ENCODE results near the gene RNF5.

DNA sequence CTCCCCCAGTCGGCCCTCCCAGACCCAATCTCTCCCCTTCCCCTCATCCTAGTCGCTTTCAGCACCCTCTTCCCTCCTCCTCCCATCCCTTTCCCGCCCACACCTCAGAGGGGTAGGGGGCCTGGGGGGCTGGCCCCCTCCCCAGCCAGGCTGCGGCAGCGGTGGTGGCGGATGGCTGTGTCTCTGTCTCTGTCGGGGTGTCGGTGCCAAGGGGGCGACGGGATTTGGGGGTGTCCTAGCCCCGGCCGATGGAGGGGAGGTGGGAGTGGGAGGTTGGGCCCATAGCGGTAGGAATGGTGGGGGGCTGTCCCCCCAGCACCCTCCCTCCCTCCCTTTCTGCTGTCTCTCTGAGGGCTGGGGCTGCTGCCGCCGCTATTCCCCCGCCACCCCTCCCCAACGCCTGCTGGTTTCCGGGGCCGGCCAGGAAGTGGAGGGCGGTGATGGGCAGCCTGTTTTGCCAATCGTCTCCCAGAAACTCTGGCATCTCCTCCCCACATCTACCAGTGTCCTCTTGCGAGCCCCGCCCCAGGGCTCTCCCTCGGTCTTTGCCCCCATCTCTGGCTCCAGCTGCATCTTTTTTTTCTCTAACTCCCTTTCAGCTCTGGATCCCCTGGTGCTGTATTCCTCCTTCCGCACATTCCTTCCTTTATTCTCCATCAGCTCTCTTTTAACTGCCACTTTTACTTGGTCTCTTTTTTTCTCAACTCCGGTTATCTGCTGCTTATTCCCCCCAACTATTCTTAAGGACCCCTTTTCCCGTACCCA is 2.3 kb upstream of the RNF5 start, which contains the start of gene AGPAT1:
- TF ChIP-seq EZH2phosphoT487 (IDR thresholded peaks at IDR 0.05; ENCODE audit: low read depth, severe bottlenecking, unreplicated experiment) (no peak), EZH2 (IDR thresholded peaks at IDR 0.05; ENCODE audit: borderline replicate concordance) (no peak)
- TF ChIP-seq, protein P1, sequence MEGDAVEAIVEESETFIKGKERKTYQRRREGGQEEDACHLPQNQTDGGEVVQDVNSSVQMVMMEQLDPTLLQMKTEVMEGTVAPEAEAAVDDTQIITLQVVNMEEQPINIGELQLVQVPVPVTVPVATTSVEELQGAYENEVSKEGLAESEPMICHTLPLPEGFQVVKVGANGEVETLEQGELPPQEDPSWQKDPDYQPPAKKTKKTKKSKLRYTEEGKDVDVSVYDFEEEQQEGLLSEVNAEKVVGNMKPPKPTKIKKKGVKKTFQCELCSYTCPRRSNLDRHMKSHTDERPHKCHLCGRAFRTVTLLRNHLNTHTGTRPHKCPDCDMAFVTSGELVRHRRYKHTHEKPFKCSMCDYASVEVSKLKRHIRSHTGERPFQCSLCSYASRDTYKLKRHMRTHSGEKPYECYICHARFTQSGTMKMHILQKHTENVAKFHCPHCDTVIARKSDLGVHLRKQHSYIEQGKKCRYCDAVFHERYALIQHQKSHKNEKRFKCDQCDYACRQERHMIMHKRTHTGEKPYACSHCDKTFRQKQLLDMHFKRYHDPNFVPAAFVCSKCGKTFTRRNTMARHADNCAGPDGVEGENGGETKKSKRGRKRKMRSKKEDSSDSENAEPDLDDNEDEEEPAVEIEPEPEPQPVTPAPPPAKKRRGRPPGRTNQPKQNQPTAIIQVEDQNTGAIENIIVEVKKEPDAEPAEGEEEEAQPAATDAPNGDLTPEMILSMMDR (IDR thresholded peaks at IDR 0.05; ENCODE audit: poor library complexity) = no peak

Data from hepatocyte (in vitro differentiated cells).